GM12878 (cell line): Measurements from ENCODE around the gene CTSD. TPM values are rescaled to one million over a fixed set of nuclear protein-coding genes. Genes with fewer than 3 reads are reported as not detected.

ENCODE experiments used
- ATAC-seq: fragments of 200-7000 bp; cut with Tn5 transposase; 3 replicates; pipeline ENCODE4 v1.9.1; 2020; ENCODE audit warnings: mild to moderate bottlenecking, moderate library complexity
- BruUV-seq: library from RNA; stranded (reverse); fragments of 400-500 nt; replicated peaks from 2 replicates; lab custom pipeline; 2021; lab: Mats Ljungman, UMichigan
- CTCF ChIA-PET: fragments of 300-600 bp; sonication (Branson Sonifier 250); formaldehyde crosslinking; extraction: SDS; loops from one replicate; lab custom pipeline; 2021; ENCODE audit warnings: inconsistent platforms; lab: Yijun Ruan, JAX
- POLR2A ChIA-PET: fragments of 350-600 bp; formaldehyde crosslinking; extraction: SDS; loops from one replicate; lab custom pipeline; 2021; ENCODE audit warnings: inconsistent platforms; lab: Charles Lee
- RAD21 ChIA-PET: fragments of 300-600 bp; sonication (Branson Sonifier 250); formaldehyde crosslinking; loops from one replicate; lab custom pipeline; 2023; ENCODE audit warnings: antibody characterized with exemption; ENCODE audit not compliant: unreplicated experiment; lab: Charles Lee
- SMC1A ChIA-PET: fragments of 300-600 bp; sonication (Branson Sonifier 250); formaldehyde crosslinking; loops from one replicate; lab custom pipeline; 2023; ENCODE audit not compliant: unreplicated experiment, uncharacterized antibody; lab: Charles Lee
- DNase-seq: peaks from one replicate; pipeline ENCODE4 v3.0.0-alpha.2; 2011; ENCODE audit warnings: low read depth, low spot score
- FAIRE-seq: peaks from 3 replicates; lab custom pipeline; 2011; peaks lifted over from hg19 to GRCh38; lab: Jason Lieb, UNC
- H2AFZ ChIP-seq: 2 replicates; pipeline ENCODE4 v1.6.0; 2011; ENCODE audit warnings: low read depth, low read length, control low read depth; ENCODE audit not compliant: control insufficient read depth
- H3K27ac ChIP-seq: 2 replicates; pipeline ENCODE4 v1.5.1; 2011; ENCODE audit warnings: control low read depth; ENCODE audit not compliant: control insufficient read depth, insufficient read depth
- H3K27me3 ChIP-seq, 2 experiments: replicated peaks in 1 of 2; 2 replicates each; pipeline versions ENCODE4 v1.6.0 to v1.6.1; 2011; ENCODE audit warnings: low read length in 1 of 2; ENCODE audit not compliant: control insufficient read depth in 2 of 2, insufficient read depth in 2 of 2
- H3K36me3 ChIP-seq, 2 experiments: 2 replicates each; pipeline ENCODE4 v1.5.1; 2011; ENCODE audit warnings: low read length in 1 of 2; ENCODE audit not compliant: control insufficient read depth in 2 of 2, insufficient read depth in 2 of 2
- H3K4me1 ChIP-seq: 2 replicates; pipeline ENCODE4 v1.6.1; 2011; ENCODE audit warnings: mild to moderate bottlenecking, low read length, moderate library complexity, mixed read lengths; ENCODE audit not compliant: control insufficient read depth, insufficient read depth
- H3K4me2 ChIP-seq: 2 replicates; pipeline ENCODE4 v1.6.0; 2011; ENCODE audit warnings: control low read depth; ENCODE audit not compliant: control insufficient read depth, insufficient read depth
- H3K4me3 ChIP-seq: fragments of 200-600 bp; sonication (generic); 2 replicates; pipeline ENCODE4 v1.5.1; 2016
- H3K79me2 ChIP-seq: 2 replicates; pipeline ENCODE4 v1.6.0; 2011; ENCODE audit warnings: low read length; ENCODE audit not compliant: control insufficient read depth, insufficient read depth
- H3K9ac ChIP-seq: 2 replicates; pipeline ENCODE4 v1.8.0; 2011; ENCODE audit warnings: low read length, control low read depth, mixed read lengths; ENCODE audit not compliant: control insufficient read depth, insufficient read depth
- H3K9me3 ChIP-seq: replicated peaks from 3 replicates; pipeline ENCODE4 v1.5.1; 2011; ENCODE audit warnings: mild to moderate bottlenecking, low read length; ENCODE audit not compliant: control insufficient read depth, insufficient read depth
- H4K20me1 ChIP-seq: 2 replicates; pipeline ENCODE4 v1.6.0; 2011; ENCODE audit not compliant: control insufficient read depth, insufficient read depth
- IRF5 ChIP-seq: fragments of 450-650 bp; IDR thresholded peaks from 2 replicates; pipeline ENCODE4 v1.6.1; 2017; ENCODE audit warnings: borderline replicate concordance
- LARP7 ChIP-seq: fragments of 450-650 bp; IDR thresholded peaks from 2 replicates; pipeline ENCODE4 v1.6.1; 2017; ENCODE audit warnings: mild to moderate bottlenecking
- PAX5 ChIP-seq: IDR thresholded peaks from 2 replicates; pipeline ENCODE4 v1.6.1; 2011; ENCODE audit warnings: low read depth, low read length, borderline replicate concordance
- POLR2A ChIP-seq: IDR thresholded peaks from 2 replicates; pipeline ENCODE4 v1.6.1; 2011; ENCODE audit warnings: low read depth, mild to moderate bottlenecking, low read length
- RCOR1 ChIP-seq: conservative IDR thresholded peaks from 2 replicates; pipeline ENCODE4 v1.6.1; 2012; ENCODE audit warnings: low read depth, low read length, improper control_type of control experiment
- SIX5 ChIP-seq: IDR thresholded peaks from 2 replicates; pipeline ENCODE4 v1.6.1; 2011; ENCODE audit warnings: mild to moderate bottlenecking, low read depth, low read length, moderate library complexity; ENCODE audit not compliant: severe bottlenecking
- SMC3 ChIP-seq: IDR thresholded peaks from 2 replicates; pipeline ENCODE4 v1.6.1; 2011; ENCODE audit warnings: low read length, improper control_type of control experiment, borderline replicate concordance
- SPI1 ChIP-seq: IDR thresholded peaks from 2 replicates; pipeline ENCODE4 v1.6.1; 2011; ENCODE audit warnings: low read depth, mild to moderate bottlenecking, low read length, moderate library complexity, borderline replicate concordance; ENCODE audit not compliant: insufficient read depth
- STAT1 ChIP-seq: fragments of 450-650 bp; conservative IDR thresholded peaks from 2 replicates; pipeline ENCODE4 v1.6.1; 2014; ENCODE audit warnings: antibody characterized with exemption, mild to moderate bottlenecking
- SUZ12 ChIP-seq: fragments of 200-600 bp; sonication (generic); IDR thresholded peaks from one replicate; pipeline ENCODE4 v1.6.1; 2018; ENCODE audit warnings: antibody characterized with exemption, mild to moderate bottlenecking; ENCODE audit not compliant: unreplicated experiment
- ZBTB33 ChIP-seq: fragments of 450-650 bp; IDR thresholded peaks from 2 replicates; pipeline ENCODE4 v1.6.1; 2017; ENCODE audit warnings: mild to moderate bottlenecking
- WGBS: methylation state at CpG from one replicate; pipeline ENCODE4 v1.1.6; 2016; ENCODE audit warnings: low lambda C conversion rate; ENCODE audit not compliant: insufficient replicate concordance, insufficient coverage; ENCODE audit errors: missing lambda C conversion rate; 5-methylcytosine and 5-hydroxymethylcytosine counted together
- in situ Hi-C: fragments of 300-500 bp; cut with MboI; formaldehyde crosslinking; loops from 9 replicates; pipeline ENCODE4 v1.14.3; 2018; ENCODE audit warnings: mixed read lengths
- intact Hi-C: fragments of 100-400 bp; cut with micrococcal nuclease; formaldehyde crosslinking; loops from one replicate; pipeline ENCODE4 v1.14.2; 2022; ENCODE audit not compliant: unreplicated experiment
- polyA plus RNA-seq, 11 experiments: library from polyadenylated mRNA; depleted of rRNA in 4 of 11; unstranded in 6 of 11; stranded (reverse) in 5 of 11; fragments of >200 nt; fragmentation: Nextera tagmentation in 4 of 11; fragmentation: Illumina TruSeq in 1 of 11; extraction: Ambion mirVana in 4 of 11; extraction: Trizol in 1 of 11; gene quantifications; 1 replicate in 1 of 11; 2 replicates in 10 of 11; pipeline versions ENCODE4 v1.2.1 to v1.2.3, GENCODE V29; 2011 to 2016; ENCODE audit warnings: inconsistent platforms in 2 of 11, missing spikeins in 2 of 11, low read depth in 1 of 11
- total RNA-seq, 4 experiments: library from RNA; depleted of rRNA in 3 of 4; stranded (reverse); fragments of >200 nt in 3 of 4; fragmentation: Illumina TruSeq in 1 of 4; extraction: Trizol in 1 of 4; gene quantifications; 2 replicates each; pipeline versions ENCODE4 v1.2.1 to v1.2.3, GENCODE V29; 2013 to 2021
- TF ChIP-seq, protein P1 (sequence below): fragments of 450-650 bp; IDR thresholded peaks from 2 replicates; pipeline ENCODE4 v1.6.1; 2017; ENCODE audit warnings: mild to moderate bottlenecking, low read depth, inconsistent platforms; ENCODE audit not compliant: poor library complexity, severe bottlenecking
- TF ChIP-seq, protein P2 (sequence below): IDR thresholded peaks from 2 replicates; pipeline ENCODE4 v1.6.1; 2011; ENCODE audit warnings: mild to moderate bottlenecking, low read depth, low read length, moderate library complexity; ENCODE audit not compliant: insufficient replicate concordance

Gene CTSD
- total and polyA plus RNA-seq, 10 of the 15 experiments (the other 5 are each of a cell fraction or from before 2014, with no cell fraction given): 0.42 to 54.6 (median 25.0) TPM

DNA sequence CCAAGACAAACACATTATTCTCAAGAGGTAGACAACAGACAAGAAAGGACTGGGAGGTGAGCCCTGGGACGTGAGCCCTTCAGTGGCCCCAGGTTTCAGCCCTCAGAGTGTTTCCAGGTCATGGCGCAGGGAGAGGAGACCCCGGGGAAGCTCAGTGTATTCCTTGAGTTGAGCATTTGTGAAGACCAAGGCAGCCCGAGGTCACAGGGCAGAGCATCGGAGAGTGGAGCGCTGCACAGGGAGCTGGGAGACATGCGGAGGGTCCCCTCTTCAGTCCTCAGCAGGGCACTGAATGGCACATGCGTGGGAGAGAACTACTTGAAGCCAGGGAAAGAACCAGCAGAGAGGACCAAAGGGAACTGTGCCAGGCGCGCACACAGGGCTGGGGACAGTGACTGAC, 55.0 kb downstream of the CTSD start:
- no peak overlapping the region for H3K4me3 ChIP-seq
- intact Hi-C loops (no loop called here), in situ Hi-C loops (no loop called here)
- SMC1A ChIA-PET: interaction anchor here (0.8 to 1.2 kb wide), 2 partner anchors 15 to 124 kb away, joined by 3 to 4 read pairs; no protein-coding TSS in a partner anchor
- FAIRE-seq: no peak
- no peak overlapping the region for H3K27ac ChIP-seq
- no peak overlapping the region for H2AFZ ChIP-seq
- 60% methylated on average over 9 of the region's 10 CpGs for WGBS
- no peaks in the 10 kb centered on the region; the same call in 2 of the 3 replicates for H3K9me3 ChIP-seq
- H3K27me3 ChIP-seq: peaks cover 0 to 2% of the 10 kb centered on the region in 2 experiments; a peak in 1 of 4 replicates
- ATAC-seq: no peak
- H3K9ac ChIP-seq: no peak overlapping the region
- H3K36me3 ChIP-seq: no peaks in the 10 kb centered on the region
- POLR2A ChIA-PET: no interaction called here
- CTCF ChIA-PET: interaction anchor here (1.3 kb wide), 1 partner anchor 124 kb away, joined by 3 read pairs; no protein-coding TSS in a partner anchor
- peaks cover 14% of the 10 kb centered on the region for H3K4me1 ChIP-seq
- no peak for DNase-seq
- no peak overlapping the region for H3K4me2 ChIP-seq
- RAD21 ChIA-PET: no interaction called here
- H4K20me1 ChIP-seq: no peaks in the 10 kb centered on the region
- no TSS peak for BruUV-seq
- H3K79me2 ChIP-seq: no peaks in the 10 kb centered on the region
- TF ChIP-seq, protein P1, sequence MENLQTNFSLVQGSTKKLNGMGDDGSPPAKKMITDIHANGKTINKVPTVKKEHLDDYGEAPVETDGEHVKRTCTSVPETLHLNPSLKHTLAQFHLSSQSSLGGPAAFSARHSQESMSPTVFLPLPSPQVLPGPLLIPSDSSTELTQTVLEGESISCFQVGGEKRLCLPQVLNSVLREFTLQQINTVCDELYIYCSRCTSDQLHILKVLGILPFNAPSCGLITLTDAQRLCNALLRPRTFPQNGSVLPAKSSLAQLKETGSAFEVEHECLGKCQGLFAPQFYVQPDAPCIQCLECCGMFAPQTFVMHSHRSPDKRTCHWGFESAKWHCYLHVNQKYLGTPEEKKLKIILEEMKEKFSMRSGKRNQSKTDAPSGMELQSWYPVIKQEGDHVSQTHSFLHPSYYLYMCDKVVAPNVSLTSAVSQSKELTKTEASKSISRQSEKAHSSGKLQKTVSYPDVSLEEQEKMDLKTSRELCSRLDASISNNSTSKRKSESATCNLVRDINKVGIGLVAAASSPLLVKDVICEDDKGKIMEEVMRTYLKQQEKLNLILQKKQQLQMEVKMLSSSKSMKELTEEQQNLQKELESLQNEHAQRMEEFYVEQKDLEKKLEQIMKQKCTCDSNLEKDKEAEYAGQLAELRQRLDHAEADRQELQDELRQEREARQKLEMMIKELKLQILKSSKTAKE: no peak
- TF ChIP-seq ZBTB33 (no peak), RCOR1 (no peak), LARP7 (no peak), POLR2A (no peak), SUZ12 (no peak), SMC3 (no peak), IRF5 (no peak), STAT1 (no peak), SPI1 (no peak), PAX5 (no peak), SIX5 (no peak)
- TF ChIP-seq, protein P2, sequence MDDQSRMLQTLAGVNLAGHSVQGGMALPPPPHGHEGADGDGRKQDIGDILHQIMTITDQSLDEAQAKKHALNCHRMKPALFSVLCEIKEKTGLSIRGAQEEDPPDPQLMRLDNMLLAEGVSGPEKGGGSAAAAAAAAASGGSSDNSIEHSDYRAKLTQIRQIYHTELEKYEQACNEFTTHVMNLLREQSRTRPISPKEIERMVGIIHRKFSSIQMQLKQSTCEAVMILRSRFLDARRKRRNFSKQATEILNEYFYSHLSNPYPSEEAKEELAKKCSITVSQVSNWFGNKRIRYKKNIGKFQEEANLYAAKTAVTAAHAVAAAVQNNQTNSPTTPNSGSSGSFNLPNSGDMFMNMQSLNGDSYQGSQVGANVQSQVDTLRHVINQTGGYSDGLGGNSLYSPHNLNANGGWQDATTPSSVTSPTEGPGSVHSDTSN: no peak
